Hematopoietic multipotent progenitor cell treated with erythropoietin and hydrocortisone succinate and interleukin-3 and kit ligand, for 4 days (in vitro differentiated cells): ENCODE measurements around the gene ENTREP1.
A peak's percentile ranks its signal among the peaks of the same experiment; 100 is the strongest.
"Not testable (repeated sequence)": the region's sequence is repeated elsewhere in the genome, so short reads cannot be mapped to it uniquely, and the experiment has no call there.

ENCODE experiments used
- DNase-seq: peaks from one replicate; pipeline ENCODE4 v3.0.0-alpha.2; 2015

The ENTREP1 gene, protein sequence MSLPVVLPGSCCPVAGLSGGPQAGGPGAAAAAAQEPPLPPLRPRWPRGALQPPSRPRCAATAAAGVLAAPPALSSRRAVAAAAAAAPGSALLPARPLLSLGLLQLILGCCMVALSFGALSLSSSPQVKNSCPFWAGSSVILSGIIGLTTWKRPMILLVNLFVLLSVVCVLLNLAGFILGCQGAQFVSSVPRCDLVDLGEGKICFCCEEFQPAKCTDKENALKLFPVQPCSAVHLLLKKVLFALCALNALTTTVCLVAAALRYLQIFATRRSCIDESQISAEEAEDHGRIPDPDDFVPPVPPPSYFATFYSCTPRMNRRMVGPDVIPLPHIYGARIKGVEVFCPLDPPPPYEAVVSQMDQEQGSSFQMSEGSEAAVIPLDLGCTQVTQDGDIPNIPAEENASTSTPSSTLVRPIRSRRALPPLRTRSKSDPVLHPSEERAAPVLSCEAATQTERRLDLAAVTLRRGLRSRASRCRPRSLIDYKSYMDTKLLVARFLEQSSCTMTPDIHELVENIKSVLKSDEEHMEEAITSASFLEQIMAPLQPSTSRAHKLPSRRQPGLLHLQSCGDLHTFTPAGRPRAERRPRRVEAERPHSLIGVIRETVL

DNA sequence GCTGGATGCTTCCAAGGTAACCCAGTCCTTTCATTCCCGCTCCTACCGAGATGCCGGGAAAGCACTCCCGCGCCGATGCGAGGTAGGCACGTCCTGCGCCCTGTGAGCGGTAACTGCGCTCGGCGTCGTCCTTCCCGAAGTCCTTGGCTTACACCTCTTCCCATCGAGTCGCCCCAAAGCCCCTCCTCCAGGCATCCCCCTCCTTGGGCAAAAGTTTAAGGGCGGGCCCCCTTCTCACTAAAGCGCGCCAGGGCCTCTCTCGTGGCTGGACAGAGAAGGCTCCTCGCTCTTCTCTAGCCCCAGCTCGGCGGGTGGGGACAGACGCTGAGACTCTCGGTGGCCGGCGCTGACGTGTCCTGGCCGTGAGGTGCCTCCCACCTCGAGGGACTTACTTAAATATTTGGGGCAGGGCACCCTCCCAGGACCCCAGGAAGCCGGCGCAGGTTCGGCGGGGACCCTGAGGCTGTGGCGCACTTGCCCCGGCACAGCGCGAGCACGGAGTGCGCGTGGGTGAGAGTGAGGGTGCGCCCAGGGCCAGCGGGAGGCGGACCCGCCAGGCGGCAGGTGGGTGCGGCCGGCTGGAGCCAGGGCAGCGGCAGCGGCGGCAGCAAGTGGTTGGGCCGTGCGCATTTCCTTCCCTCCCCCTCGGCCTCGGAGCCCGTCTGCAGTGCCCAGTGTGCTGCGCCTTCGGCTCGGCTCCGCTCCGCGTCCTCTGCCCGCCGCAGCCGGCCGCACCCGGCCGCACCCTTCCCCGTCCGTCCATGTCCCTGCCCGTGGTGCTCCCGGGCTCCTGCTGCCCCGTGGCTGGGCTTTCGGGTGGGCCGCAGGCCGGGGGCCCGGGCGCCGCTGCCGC lies at the start of gene ENTREP1:
ENTREP1 (plus strand) TSS at position 667 of the 853 bp plus-strand sequence; CDS start at position 762, 95 bp downstream.
- DNase-seq = peak; percentile 82

DNA sequence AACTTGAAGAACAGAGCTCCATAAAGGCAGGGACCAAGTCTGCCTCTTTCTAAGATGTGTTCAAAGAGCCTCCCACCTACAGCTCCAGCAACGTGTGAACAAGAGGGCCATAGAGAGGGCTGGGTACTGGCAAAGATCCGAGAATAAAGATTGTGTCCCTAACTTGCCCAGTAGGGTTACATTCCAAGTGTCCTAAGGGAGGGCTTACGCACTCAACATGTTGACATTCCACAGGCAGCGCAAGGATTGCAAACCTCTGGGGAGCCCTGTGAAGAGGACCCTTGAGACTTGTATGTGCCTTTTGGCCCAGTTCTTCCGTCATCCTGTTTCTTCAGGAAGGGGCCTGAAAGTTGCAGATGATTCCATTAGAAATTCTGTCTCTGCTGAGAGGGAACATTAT lies 48.2 kb upstream of the ENTREP1 start:
- DNase-seq = no peak

DNA sequence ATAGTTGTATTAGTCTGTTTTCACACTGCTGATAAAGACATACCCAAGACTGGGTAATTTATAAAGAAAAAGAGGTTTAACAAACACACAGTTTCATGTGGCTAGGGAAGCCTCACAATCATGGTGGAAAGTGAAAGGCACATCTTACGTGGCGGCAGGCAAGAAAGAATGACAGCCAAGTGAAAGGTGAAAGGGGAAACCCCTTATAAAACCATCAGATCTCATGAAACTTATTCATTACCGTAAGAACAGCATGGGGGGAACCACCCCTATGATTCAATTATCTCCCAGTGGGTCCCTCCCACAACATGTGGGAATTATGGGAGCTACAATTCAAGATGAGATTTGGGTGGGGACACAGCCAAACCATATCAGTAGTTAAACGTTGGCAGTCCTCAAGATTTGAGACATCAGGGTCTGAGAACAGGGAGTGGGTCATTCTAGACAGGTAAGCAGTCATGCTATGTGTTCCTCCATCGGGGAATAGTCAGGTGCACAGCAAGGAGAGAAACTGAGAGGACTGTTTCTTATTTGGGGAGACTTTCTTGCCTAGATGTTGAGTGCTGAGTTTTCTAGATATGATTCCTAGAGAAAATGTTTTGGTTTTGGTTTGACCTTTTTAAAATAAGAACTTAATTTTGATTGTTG lies 45.8 kb upstream of the ENTREP1 start:
- no peak for DNase-seq

DNA sequence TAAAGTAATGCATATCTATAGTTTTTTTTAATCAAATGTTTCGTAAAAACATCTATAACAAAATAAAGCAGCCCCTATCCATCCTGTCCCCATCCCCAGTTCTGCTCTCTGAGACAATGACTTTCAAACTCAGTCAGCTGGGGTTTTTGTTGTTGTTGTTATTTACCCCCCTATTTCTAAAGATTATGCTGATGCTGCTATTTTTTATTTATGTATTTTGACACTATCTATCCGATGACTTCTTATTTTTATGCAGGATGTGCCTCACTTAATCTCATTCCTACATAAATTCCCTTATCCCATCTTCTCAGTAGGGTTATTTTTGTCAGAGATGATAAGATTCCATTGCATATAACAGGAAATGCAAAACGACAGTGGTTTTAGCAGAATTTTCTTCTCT lies 45.3 kb upstream of the ENTREP1 start:
- no peak for DNase-seq

DNA sequence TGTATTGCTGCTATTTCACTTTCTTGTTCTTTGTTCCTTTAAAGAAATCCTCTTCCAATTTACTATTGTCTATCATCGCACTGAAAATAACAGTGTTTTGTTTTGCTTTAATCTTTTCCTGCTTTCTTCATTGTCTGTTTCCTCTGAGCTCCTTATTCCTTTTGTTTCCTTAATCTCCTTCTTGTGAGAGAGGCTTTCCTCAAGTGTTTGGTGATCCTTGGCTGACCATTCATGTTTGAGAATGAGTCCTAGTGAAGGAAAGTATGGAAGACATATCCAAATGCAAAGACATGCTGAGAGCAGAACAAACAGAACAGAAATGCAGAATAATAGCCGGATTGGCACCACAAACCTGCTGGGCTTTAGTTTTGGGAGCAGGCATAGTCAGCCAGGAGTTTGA lies 42.0 kb upstream of the ENTREP1 start:
- DNase-seq = no peak

DNA sequence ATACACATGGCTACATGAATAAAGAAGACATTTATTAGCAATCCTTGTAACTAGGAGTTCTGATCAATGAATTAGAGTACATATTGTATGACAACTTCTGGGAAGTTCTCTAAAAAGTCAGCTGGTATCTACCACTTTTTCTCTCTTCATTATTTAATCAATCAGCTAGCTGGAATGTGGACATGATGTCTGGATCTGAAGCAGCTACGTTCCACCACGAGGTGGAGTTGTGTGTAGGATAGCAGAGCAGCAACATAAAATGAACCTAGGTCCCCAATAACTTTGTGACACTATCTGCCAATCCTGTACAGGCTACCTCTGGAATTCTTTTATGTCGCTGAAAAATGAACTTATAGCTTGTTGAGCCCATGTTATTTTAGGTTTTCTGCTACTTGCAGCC lies 32.9 kb upstream of the ENTREP1 start:
- DNase-seq = no peak

DNA sequence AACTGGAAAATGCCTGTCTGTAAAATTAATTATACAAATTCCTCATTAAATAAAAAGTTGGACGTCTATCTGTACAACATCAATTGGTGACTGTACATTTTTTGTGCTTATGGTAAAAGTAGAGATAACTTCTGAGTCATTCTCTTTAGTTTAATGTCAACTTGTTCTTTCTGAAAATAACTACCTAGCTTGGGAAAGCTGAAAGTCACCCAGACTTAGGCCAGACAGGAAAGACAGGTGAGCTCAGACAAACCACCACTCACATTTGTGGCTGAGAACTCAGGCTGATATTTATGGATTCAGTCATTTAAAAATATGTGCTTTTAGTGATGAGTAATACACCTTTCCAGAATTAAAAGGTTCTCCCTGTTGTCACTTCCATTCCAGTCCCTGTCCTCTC lies 31.9 kb upstream of the ENTREP1 start:
- no peak for DNase-seq

DNA sequence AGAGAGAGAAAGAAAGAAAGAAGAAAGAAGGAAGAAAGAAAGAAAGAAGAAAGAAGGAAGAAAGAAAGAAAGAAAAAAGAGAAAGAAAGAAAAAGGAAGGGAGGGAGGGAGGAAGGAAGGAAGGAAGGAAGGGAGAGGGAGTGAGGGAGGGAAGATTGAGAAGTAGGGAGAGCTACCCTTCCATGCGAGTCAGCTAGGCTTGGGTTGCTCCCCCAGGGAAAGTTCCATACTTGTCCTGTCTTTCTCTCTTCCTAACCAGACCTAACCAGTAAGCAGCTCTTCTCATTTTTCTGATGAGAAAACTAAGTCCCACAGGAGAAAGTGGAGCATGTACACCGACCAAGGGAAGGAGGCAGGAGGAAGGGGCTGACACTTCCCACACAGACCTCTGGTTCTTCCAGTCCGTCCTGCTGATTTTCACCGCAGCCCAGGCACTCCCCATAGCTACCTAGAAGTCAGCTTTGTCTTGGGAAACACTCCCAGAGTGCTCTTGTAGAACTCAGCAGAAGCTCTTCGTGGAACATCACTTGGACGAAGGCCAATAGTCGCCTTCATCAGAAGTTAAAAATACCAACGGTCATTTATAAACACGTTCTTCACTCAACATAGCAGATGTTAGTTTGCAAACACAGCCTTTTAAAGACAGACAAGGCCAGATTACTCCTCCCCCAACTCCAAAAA lies 29.0 kb upstream of the ENTREP1 start:
- no peak for DNase-seq

DNA sequence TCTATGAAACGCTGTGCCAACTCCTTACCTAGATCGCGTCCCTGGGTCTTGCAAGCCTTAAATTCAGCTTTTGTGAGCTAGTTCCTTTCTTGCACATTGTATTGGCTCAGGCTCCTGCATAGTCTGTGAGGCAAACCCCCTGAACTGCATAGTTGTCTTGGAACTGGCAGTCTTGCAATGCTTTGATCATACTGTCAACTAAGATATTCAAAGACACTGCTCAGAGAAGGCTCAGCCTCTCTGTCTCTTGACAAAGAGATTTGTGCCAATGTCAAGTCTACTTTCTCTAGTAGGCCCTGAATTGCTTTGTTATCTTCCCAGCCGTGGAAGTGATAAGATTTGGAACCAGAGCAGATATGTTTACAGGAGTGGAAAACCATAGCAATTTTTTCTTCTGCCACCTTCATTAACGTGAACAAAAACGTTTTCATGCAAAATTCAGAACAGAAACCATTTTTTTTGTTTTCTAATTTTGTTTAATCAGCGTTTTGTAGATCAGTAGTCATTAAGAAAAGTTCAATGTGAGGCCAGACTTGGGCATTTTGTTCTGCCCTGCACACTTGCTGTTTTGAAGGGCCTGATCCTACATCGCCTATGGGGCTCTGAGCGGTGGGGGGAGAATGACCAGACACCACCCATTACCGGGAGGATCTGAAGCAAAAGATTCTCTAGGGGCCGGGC lies 27.6 kb upstream of the ENTREP1 start:
- DNase-seq = no peak

DNA sequence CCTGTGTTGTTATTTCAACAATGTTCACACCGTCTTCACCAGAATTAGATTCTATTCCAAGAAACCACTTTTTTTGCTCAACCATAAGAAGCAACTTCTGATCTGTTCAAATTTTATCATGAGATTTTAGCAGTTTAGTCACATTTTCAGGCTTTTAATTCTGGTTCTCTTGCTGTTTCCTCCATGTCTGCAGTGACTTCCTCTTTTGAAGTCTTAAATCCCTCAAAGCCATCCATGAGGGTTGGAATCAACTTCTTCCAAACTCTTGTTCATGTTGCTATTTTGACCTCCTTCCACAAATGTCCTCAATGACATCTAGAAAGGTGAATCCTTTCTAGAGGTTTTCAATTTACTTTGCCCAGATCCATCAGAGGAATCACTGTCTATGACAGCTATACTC lies 25.7 kb upstream of the ENTREP1 start:
- DNase-seq = peak; percentile 34

DNA sequence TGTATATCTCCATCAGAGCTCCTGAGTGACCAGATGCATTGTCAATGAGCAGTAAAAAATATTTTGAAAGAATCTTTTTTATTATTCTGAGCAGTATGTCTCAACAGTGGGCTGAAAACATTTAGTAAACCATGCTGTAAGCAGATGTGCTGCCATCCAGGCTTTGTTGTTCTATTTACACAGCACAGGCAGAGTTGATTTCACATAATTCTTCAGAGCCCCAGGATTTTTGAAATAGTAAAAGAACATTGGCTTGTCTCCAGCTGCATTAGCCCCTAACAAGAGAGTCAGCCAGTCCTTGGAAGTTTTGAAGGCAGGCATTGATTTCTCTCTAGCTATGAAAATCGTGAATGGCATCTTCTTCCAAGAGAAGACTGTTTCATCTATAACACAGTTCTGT lies 25.2 kb upstream of the ENTREP1 start:
- no peak for DNase-seq

DNA sequence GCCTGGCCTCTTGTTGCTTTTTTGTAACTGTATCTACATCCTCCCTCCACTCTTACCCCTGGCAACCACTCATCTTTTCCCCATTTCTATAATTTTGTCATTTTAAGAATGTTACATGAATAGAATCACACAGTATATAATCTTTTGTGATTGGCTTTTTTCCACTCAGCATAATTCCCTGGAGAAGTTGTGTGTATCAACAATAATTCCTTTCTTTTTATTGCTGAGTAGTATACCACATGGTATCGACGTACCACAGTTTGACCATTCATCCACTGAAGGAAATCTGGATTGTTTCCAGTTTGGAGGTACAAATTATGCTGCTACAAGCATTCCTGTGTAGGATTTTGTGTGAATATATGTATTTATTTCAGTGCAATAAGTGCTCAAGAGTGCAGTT lies 21.7 kb upstream of the ENTREP1 start:
- DNase-seq = no peak

DNA sequence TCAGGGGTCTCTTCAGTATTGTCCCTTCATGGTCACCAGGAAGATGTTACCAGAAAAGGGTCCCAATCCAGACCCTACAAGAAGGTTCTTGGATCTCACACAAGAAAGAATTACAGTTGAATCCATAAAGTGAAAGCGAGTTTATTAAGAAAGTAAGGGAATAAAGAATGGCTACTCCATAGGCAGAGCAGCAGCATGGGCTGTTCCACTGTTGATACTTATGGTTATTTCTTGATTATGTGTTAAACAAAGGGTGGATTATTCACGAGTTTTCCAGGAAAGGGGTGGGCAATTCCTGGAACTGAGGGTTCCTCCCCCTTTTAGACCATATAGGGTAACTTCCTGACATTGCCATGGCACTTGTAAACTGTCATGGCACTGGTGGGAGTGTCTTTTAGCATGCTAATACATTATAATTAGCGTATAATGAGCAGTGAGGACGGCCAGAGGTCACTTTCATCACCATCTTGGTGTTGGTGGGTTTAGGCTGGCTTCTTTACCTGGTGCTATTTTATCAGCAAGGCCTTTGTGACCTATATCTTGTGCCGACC lies 18.0 kb upstream of the ENTREP1 start:
- not testable (repeated sequence) for DNase-seq

DNA sequence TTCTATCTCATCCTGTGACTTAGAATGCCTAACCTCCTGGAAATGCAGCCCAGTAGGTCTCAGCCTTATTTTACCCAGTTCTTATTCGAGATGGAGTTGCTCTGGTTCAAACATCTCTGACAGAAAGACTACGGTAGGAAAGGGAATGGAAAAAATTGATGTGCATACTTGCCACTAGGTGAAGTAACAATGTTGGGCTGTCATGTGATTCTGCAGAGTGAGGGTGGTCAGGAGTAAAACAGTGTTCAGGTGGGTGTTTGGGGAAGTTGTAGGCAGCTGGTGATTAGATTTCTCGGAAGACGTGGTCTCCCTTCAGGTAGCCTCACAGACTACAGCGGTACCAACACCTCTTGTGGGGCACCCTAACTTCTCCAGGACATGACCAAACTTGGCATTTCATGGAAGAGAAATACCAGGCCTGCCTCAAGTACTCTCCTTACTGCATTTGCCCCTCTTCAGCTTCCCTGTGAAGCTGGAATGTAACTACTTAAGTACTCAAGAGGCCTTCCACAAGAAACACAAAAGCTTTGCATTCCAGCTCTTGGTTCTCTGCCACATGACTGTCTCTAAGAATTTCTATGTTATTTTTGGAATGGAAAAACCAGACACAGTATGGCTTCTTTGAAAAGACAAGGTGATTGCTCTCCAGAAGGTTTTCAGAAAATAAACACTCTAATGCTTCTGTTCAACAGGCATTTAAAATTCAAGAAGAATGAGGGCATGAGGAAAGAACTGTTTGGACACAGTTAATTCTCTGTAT lies 17.4 kb upstream of the ENTREP1 start:
- no peak for DNase-seq

DNA sequence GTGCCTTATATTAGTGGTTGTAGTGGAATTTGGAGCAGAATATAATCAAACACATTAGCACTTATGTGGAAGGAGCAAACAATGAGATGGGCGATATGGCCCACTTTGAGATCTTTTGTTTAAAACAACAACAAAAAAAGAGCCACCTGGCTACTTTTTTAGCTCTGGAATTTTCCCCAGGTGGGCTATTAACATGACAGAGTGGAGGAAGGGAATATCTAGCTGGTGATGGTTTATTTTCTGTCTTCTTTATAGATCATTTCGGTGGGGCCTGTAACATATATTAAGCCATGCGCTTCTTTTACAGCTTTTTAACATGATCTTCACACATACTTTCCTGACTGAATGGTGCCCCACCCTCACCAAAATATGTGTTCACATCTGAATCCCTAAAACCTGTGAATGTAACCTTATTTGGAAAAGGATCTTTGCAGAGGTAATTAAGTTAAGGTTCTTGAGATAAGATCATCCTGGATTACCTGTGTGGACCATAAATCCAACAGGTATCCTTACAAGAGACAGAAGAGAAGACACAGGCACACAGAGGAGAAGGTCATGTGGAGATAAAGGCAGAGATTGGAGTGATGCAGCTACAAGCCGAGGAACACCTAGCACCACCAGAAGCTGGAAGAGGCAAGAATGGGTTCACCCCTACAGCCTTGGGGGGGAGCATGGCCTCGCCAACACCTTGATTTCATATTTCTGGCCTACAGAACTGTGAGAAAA lies 16.6 kb upstream of the ENTREP1 start:
- DNase-seq = no peak

DNA sequence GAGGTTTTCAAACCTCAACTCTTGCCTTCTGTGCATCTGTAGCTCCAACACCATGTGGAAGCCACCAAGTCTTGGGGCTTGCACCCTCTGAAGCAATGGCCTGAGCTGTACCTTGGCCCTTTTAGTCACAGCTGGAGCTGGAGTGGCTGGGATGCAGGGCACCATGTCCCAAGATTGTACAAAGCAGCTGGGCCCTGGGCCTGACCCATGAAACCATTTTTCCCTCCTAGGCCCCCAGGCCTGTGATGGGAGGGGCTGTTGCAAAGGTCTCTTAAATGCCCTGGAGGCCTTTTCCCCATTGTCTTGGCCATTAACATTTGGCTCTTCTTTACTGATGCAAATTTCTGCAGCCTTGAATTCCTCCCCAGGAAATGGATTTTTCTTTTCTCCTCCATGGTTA lies 11.8 kb upstream of the ENTREP1 start:
- no peak for DNase-seq

DNA sequence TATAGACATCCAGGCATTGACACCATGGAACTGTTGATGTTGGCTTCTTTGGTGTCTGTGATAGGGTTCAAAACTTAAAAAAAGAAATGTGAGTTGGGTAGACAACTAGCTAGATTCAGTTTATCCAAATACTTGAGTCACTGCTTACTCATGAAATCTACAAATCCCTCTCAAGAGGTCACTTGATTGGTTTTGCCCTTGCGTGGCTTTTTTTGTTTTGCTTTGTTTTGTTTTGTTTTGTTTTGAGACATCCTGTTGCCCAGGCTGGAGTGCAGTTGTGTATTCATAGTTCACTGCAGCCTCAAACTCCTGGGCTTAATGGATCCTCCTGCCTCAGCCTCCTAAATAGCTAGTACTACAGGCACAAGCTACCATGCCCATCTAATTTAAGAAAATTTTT lies 10.5 kb upstream of the ENTREP1 start:
- DNase-seq = no peak

DNA sequence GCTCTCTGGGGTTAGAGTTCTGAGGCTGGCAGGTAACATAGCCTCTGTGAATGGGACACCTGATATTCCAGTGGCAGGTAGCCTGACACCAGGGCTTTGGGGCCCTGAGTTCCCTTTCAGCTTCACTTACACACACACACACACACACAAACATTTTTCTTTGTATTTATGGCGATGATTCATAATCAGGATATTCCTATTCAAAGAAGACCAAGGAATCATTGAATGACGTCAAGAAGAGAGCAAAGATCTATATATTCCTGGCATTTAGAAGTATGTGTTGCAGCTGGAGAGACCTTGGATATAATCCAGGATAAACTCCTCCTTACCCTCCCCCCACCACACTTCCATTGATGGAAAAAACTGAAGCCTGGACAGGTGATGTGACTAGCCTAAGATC lies 7.9 kb upstream of the ENTREP1 start:
- DNase-seq = no peak

DNA sequence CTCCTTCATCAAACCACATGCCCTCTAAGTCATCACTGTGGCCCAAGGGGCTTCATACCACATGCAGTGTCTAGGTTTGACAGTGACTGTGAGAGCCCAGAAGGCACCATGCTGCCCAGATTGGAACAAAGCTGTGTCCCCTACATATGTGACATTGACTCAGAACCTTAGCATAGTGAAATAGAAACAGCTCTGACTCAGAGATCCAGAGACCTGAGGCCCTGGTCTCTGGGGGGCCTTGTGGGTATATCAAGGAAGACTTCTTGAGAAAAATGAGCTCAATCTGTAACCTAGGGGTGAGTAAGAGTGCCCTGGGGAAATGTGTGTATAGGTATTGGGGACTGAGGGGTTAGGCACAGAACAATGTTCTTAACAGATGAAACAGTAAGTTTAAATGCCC lies 7.1 kb upstream of the ENTREP1 start:
- DNase-seq = no peak

DNA sequence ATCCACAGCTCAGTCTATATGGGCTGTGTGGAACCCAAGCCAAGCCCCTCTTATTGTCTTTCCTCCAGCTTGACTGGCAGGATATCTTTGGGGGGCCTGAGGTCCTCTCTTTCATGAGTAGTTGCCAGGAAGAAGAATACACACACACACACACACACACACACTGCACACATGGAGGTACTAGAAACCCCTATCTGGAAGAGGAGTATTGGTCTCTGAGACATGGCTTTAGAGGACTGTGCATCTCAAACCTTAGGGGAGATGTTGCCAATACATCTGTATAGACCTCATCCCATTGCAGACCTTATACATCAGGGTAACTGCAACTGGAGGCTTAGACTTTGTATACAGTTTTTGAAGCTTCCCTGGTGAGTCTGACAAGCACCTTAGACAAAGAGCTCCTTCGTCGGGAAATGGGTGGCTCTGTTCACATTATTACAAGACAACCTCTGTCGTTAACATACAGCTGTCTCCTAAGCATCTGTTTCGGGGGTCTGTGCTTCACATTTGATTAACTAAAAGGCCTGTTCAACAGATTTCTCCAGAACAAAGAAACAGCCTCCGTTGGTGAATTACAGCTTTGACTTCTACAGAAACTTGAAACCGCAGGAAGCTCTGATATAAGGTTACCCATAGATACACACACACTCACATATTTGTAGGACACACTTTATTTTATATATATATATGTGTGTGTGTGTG lies 5.5 kb upstream of the ENTREP1 start:
- no peak for DNase-seq
